HG03457 (cell line): Measurements from ENCODE around the gene TWSG1.
"Not testable (repeated sequence)": the region's sequence is repeated elsewhere in the genome, so short reads cannot be mapped to it uniquely, and the experiment has no call there.

Experiments used
- ATAC-seq: cut with Tn5 transposase; IDR thresholded peaks from one replicate; pipeline ENCODE4 v1.9.1; 2021; ENCODE audit warnings: moderate number of reproducible peaks; ENCODE audit not compliant: unreplicated experiment

Gene TWSG1

GRCh38 chr18:9422816-9423519, 88.4 kb downstream of the TWSG1 start:
- no peak for ATAC-seq

DNA sequence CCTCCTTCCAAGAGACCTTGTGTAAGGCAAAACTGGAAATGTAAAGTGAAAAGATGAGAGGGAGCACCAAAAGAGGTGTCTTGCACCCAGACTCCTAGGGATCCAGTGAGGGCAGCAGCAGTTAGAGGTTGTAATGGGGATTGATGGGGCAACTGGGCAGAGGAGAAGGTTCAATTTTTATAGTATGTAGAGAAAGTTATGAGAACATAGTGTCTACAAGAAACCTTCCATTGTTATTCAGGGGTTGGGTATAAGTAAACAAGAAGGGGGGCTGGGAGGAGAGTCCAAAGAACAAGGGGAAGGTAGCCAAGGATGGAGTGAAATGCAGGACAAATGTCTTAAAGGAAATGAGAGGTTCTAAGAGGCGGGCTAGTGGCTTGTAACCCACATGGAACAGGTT, 89.1 kb downstream of the TWSG1 start:
- ATAC-seq, result not testable (repeated sequence)

DNA sequence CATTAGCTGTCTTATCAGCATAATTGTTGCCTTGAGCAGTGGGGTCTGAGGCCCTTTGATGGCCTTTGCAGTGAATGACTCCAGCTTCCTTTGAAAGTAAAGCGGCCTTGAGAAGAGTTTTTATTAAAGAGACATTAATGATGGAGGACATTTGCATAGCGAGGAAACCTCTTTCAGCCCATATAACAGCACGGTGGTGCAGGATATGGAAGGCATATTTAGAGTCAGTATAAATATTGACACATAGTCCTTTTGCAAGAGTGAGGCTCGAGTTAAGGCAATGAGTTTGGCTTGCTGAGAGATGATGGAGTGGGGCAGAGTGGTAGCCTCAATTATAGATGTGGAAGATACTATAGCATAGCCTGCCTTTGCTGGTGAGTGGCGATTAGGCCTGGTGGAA, 89.7 kb downstream of the TWSG1 start:
- ATAC-seq, result not testable (repeated sequence)

DNA sequence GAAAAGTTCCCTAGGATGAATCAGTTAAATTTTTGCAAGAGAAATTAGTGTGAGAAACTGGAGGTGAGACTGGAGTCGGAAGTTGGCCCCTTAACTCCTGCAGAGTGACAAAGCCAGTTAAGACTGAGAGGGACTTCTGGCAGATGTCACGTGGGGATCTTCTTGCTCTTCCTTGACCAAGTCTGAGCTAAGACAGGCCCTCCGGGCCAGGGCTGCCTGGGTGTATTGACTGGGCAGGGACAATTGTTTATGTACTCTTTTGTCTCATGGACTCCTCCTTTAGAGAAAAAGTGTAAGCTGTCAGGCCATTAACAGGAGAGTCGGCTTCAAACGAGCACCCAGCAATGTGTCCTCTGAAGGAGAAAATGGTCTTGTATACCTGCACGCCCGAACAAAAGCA, 92.2 kb downstream of the TWSG1 start:
- ATAC-seq, result no peak

- no peak for ATAC-seq
These were observed 93.7 kb downstream of the TWSG1 start for GRCh38 chr18:9428301-9428706.

- ATAC-seq, result no peak
These were observed 94.5 kb downstream of the TWSG1 start for GRCh38 chr18:9428862-9429661.

GRCh38 chr18:9429662-9429993, 95.1 kb downstream of the TWSG1 start:
- ATAC-seq, result no peak

DNA sequence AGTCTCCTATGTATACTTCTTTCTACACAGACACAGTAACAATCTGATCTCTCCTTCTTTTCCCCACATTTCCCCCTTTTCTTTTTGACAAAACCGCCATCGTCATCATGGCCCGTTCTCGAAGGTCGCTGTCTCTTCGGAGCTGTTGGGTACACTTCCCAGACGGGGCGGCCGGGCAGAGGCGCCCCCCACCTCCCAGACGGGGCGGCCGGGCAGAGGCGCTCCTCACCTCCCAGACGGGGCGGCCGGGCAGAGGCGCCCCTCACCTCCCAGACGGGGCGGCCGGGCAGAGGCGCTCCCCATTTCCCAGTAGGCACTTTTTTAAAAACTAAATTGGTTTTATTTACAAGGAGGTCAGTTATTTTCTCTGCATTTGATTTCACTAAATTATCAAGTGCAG, 95.7 kb downstream of the TWSG1 start:
- not testable (repeated sequence) for ATAC-seq

- no peak for ATAC-seq
These were observed 96.7 kb downstream of the TWSG1 start for GRCh38 chr18:9431296-9431695.

DNA sequence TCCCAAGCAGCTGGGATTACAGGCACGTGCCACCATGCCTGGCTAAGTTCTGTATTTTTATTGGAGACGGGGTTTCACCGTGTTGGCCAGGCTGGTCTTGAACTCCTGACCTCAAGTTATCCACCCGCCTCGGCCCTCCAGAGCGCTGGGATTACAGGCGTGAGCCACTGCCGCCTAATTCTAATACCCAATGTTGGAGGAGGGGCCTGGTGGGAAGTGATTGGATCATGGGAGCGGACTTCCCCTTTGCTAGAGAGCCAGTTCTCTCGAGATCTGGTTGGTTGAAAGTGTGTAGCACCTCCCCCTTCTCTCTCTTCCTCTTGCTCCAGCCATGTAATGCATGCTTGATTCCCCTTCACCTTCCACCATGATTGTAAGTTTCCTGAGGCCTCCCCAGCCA, 98.5 kb downstream of the TWSG1 start:
- not testable (repeated sequence) for ATAC-seq

DNA sequence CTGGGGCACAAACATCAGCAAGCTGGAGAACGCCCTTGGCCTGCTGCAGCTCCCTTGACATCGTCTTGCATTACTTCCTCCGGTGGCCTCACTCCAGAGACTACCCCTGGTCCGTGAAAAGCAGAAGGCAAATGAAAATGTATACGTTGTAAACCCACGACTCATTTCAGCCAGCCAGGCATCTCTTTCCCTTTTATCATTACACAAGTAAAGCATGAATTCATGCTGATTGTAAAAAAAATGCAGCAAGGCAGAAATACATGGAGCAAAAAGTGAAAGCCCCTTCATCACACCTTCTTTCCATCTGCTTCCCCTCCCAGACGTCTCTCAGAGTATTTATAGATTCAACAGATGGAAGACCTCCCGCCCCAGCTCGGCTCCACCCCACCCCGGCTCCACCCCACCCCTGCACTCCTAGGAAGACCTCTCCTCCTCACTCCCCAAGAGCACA, 99.1 kb downstream of the TWSG1 start:
- ATAC-seq, result no peak

DNA sequence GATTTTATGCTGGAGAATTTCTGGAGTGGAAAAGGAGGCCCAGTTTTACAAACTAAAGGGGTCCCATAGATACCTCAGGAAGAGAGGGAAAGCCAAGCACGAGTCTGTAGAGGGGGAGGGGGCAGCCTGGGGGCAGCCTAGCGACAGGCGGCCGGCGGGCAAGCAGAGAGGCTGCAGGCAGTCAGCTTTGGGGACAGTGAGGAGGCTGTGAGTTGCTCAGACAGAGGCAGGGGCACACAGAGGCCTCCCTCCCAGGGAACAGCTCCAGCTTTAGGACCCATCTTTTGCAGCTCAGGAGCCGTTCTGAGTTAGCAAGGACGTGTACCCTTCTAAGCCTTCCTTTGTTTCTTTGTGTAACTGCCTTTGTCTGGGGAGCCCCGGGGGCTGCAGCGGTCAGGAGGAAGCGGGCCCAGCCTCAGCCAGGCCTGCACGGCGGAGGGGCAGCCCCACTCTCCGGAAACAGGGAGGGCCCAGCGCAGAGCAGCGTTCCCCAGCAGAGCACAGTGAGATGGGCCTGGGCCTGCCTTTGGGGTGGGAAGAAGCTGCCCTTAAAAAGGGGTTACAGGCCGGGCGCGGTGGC, 99.6 kb downstream of the TWSG1 start:
- no peak for ATAC-seq

GRCh38 chr18:9435041-9435440, 100.5 kb downstream of the TWSG1 start:
- ATAC-seq, result no peak

GRCh38 chr18:9436206-9436929, 101.8 kb downstream of the TWSG1 start:
- ATAC-seq, result no peak

DNA sequence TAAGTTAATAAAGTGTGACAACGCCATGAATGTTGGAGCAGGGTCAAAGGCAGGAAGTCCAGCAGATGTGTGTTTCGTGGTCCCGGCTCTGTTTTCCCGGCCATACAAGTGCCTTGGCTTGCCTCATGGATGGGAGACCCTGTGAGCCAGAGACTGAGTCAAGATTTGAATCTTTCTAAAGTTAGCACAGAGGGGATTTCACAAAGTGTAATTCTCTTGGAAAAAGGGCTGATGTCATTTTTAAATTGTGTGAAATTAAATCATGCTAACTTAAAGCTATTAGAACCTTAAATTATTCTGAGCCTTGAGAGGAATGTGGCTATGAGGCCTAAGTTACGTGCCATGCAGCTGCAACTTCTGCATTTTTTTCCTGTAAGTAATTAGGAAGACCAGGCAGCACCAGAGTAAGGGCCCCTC, 102.5 kb downstream of the TWSG1 start:
- ATAC-seq, result no peak

DNA sequence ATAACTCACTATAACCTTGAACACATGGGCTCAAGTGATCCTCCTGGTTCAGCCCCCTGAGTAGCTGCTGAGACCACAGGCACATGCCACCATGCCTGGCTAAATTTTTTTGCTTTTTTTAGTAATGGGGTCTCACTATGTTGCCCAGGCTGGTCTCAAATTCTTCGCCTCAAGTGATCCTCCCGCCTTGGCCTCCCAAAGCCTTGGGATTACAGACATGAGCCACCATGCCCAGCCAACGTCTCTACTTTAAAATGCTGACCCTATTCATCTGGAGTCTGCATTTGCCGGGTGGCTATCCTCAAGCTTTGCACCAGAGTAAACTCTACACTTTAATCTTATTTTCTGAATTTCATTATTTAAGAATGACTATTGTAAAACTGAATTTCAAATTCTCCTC, 103.1 kb downstream of the TWSG1 start:
- no peak for ATAC-seq

DNA sequence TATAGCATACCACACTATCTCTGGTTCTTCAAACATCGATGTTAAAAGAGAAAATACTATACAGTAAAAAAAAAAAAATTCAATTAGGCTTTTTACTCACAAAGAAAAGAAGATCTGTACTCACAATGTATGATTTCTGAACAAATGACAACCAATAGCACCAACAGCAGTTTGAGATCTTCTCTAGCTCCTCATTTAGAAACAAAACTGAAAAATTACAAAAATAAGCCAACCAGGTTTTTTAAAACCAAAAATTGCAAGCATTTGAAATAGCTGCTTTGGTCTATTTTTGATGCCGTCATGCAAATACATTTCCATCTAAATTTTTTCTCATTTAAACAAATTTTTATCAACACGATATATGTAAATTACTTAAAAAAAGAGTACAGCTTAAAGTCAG, 106.5 kb downstream of the TWSG1 start:
- ATAC-seq, result no peak

GRCh38 chr18:9444549-9444948, 110.0 kb downstream of the TWSG1 start:
- ATAC-seq, result no peak

GRCh38 chr18:9446839-9447238, 112.3 kb downstream of the TWSG1 start:
- no peak for ATAC-seq

DNA sequence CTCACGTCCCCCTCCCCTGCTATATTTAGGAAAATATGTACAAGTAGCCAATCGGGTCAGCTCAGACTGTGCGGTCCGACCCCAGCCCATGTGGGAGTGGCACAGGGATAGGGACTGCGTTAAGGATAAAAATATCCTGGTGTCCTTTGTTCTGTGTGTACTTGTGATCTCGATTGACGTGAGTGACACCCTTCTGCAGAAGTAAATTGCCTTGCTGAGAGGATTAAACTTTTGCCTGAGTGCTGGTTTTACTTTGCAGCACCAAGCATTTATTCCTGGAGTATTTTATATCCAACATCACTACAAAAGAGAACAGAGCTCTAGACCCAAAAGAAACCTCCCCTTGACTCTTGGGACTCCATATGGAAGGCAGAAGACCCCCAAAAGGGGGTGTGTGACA, 112.8 kb downstream of the TWSG1 start:
- ATAC-seq, result no peak

GRCh38 chr18:9449600-9450414, 115.2 kb downstream of the TWSG1 start:
- no peak for ATAC-seq
